CD8-positive, alpha-beta memory T cell (primary cell): ENCODE results near the gene PRRC2C. TPM values are rescaled to one million over a fixed set of nuclear protein-coding genes. Genes with fewer than 3 reads are reported as not detected.
"Not testable (repeated sequence)": the region's sequence is repeated elsewhere in the genome, so short reads cannot be mapped to it uniquely, and the experiment has no call there.

Experiments used
- CTCF ChIA-PET: fragments of 350-600 bp; sonication (Branson Sonifier 250); formaldehyde crosslinking; loops from one replicate; lab custom pipeline; 2021; ENCODE audit warnings: antibody characterized with exemption; lab: Charles Lee
- POLR2A ChIA-PET: fragments of 350-600 bp; sonication (Branson Sonifier 250); formaldehyde crosslinking; loops from one replicate; lab custom pipeline; 2021; ENCODE audit warnings: antibody characterized with exemption; lab: Charles Lee
- DNase-seq, 5 donors: peaks; one replicate each; pipeline versions ENCODE4 v3.0.0 to v3.0.0-alpha.2; 2020 to 2022; ENCODE audit warnings: mixed read lengths in 1 of 5
- H3K27ac ChIP-seq: one replicate; pipeline ENCODE4 v1.7.0; 2013; ENCODE audit warnings: low read depth, mild to moderate bottlenecking, low read length, moderate library complexity
- H3K27me3 ChIP-seq: 2 replicates; pipeline ENCODE4 v1.7.0; 2013; ENCODE audit warnings: low read length, mild to moderate bottlenecking; ENCODE audit not compliant: insufficient read depth, poor library complexity, severe bottlenecking
- H3K36me3 ChIP-seq: 2 replicates; pipeline ENCODE4 v1.7.0; 2013; ENCODE audit warnings: mild to moderate bottlenecking, low read length, moderate library complexity; ENCODE audit not compliant: insufficient read depth
- H3K4me1 ChIP-seq: 2 replicates; pipeline ENCODE4 v1.7.0; 2013; ENCODE audit warnings: mild to moderate bottlenecking, low read length, moderate library complexity; ENCODE audit not compliant: insufficient read depth
- H3K4me3 ChIP-seq: 2 replicates; pipeline ENCODE4 v1.7.0; 2013; ENCODE audit warnings: mild to moderate bottlenecking, low read length
- H3K9me3 ChIP-seq: 2 replicates; pipeline ENCODE4 v1.7.0; 2013; ENCODE audit warnings: mild to moderate bottlenecking, low read length
- H3K27ac Mint-ChIP-seq, 8 donors: one replicate each; pipeline ENCODE4 v1.8.0; 2020 to 2021; ENCODE audit warnings: mixed read lengths in 8 of 8, mild to moderate bottlenecking in 6 of 8, inconsistent platforms in 3 of 8, moderate library complexity in 3 of 8
- H3K27me3 Mint-ChIP-seq, 2 donors: one replicate each; pipeline ENCODE4 v1.8.0; 2020 to 2021; ENCODE audit warnings: mixed read lengths in 2 of 2, mild to moderate bottlenecking in 1 of 2, moderate library complexity in 1 of 2
- H3K36me3 Mint-ChIP-seq, 3 donors: one replicate each; pipeline ENCODE4 v1.8.0; 2020 to 2021; ENCODE audit warnings: mixed read lengths in 3 of 3, inconsistent platforms in 1 of 3, mild to moderate bottlenecking in 1 of 3
- H3K4me1 Mint-ChIP-seq, 3 donors: one replicate each; pipeline ENCODE4 v1.8.0; 2020 to 2021; ENCODE audit warnings: mixed read lengths in 3 of 3, inconsistent platforms in 1 of 3, mild to moderate bottlenecking in 1 of 3
- H3K4me3 Mint-ChIP-seq, 7 donors: one replicate each; pipeline ENCODE4 v1.8.0; 2020 to 2021; ENCODE audit warnings: mixed read lengths in 7 of 7, mild to moderate bottlenecking in 6 of 7, moderate library complexity in 4 of 7, inconsistent platforms in 2 of 7
- H3K9me3 Mint-ChIP-seq, 5 donors: one replicate each; pipeline ENCODE4 v1.8.0; 2020 to 2022; ENCODE audit warnings: mixed read lengths in 5 of 5, mild to moderate bottlenecking in 3 of 5, moderate library complexity in 2 of 5, inconsistent platforms in 1 of 5
- polyA plus RNA-seq: library from polyadenylated mRNA; unstranded; fragments of 300-500 nt; fragmentation: Illumina TruSeq; gene quantifications from one replicate; pipeline ENCODE4 v1.2.3, GENCODE V29; 2021
- total RNA-seq, 2 experiments: library from RNA; stranded (reverse); gene quantifications; one replicate each; pipeline ENCODE4 v1.2.3, GENCODE V29; 2021

The PRRC2C gene
- total and polyA plus RNA-seq, 3 experiments from 2014 or later, result 106 to 275 (median 262) TPM

DNA sequence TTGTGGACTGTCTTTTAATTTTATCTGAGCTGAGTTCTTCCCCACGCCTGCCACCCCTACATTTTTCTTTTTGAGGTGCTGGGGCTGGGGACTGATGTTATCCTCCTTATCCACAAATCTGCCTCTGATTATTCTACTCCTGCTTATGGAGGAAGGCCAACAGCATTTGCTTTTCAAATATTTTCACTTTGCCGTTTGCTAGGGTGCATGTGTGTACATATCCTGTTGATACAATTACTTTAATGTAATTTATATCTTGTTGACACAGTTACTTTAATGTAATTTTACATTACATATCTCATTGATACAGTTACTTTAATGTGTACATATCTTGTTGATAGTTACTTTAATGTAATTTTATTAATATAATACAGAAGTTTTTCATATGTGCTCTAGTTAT is 36.2 kb downstream of the PRRC2C start:
- no peaks in the 10 kb centered on the region for H3K27me3 Mint-ChIP-seq
- CTCF ChIA-PET, result no interaction called here
- Histone ChIP-seq H3K27me3 (no peaks in the 10 kb centered on the region), H3K36me3 (peaks cover 47% of the 10 kb centered on the region), H3K4me3 (no peak overlapping the region), H3K9me3 (no peaks in the 10 kb centered on the region), H3K27ac (no peak overlapping the region), H3K4me1 (no peaks in the 10 kb centered on the region)
- DNase-seq, result no peak
- no peaks in the 10 kb centered on the region for H3K9me3 Mint-ChIP-seq
- H3K4me3 Mint-ChIP-seq, result no peak overlapping the region
- peaks cover 14 to 18% (median 16%) of the 10 kb centered on the region in 3 donors for H3K4me1 Mint-ChIP-seq
- POLR2A ChIA-PET, result no interaction called here
- H3K36me3 Mint-ChIP-seq, result peaks cover 4 to 94% (median 23%) of the 10 kb centered on the region in 3 donors
- peak overlapping the region in 3 of 8 donors; percentile 21 to 56 (median 40) for H3K27ac Mint-ChIP-seq

DNA sequence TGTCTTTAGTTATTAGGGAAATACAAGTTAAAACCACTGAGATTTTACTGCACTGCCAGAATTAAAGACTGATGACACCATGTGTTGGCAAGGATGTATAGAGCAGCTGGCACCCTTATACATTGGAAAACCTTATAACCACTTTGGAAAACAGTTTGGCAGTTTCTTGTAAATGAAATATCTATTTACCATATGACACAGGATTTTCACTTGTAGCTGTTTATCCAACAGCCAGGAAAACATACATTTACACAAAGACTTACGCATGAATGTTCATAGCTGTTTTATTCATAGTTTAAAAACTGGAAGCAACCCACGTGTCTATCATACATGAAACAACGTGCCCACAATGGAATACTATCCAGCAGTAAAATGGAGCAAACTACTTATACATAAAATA is 45.3 kb downstream of the PRRC2C start:
- Histone ChIP-seq H3K4me3 (no peak overlapping the region), H3K27me3 (no peaks in the 10 kb centered on the region), H3K36me3 (peaks cover 44% of the 10 kb centered on the region), H3K4me1 (no peaks in the 10 kb centered on the region), H3K27ac (no peak overlapping the region), H3K9me3 (no peaks in the 10 kb centered on the region)
- Mint-ChIP-seq H3K27me3 (no peaks in the 10 kb centered on the region), H3K36me3 (peaks cover 25 to 89% (median 36%) of the 10 kb centered on the region in 3 donors), H3K4me1 (peaks cover 5 to 12% (median 10%) of the 10 kb centered on the region in 3 donors), H3K27ac (no peak overlapping the region), H3K9me3 (no peaks in the 10 kb centered on the region), H3K4me3 (no peak overlapping the region)
- ChIA-PET CTCF (interaction anchor here (1.6 to 1.9 kb wide), 2 partner anchors 16 to 217 kb away, joined by 4 read pairs; partner anchors contain the start of gene FMO4), POLR2A (no interaction called here)
- DNase-seq, result no peak

GRCh38 chr1:171532520-171532919 is 47.2 kb downstream of the PRRC2C start:
- no peak for DNase-seq
- Histone ChIP-seq H3K27ac (no peak overlapping the region), H3K4me1 (no peaks in the 10 kb centered on the region), H3K9me3 (no peaks in the 10 kb centered on the region), H3K27me3 (no peaks in the 10 kb centered on the region), H3K4me3 (no peak overlapping the region), H3K36me3 (peaks cover 57% of the 10 kb centered on the region)
- H3K27me3 Mint-ChIP-seq, result no peaks in the 10 kb centered on the region
- no peak overlapping the region for H3K4me3 Mint-ChIP-seq
- peaks cover 30 to 93% (median 39%) of the 10 kb centered on the region in 3 donors for H3K36me3 Mint-ChIP-seq
- CTCF ChIA-PET, result interaction anchor here (1.9 kb wide), 1 partner anchor 219 kb away, joined by 4 read pairs; the partner anchor contains the start of gene FMO4
- H3K27ac Mint-ChIP-seq, result peak overlapping the region in 3 of 8 donors; percentile 6 to 52 (median 43)
- H3K9me3 Mint-ChIP-seq, result no peaks in the 10 kb centered on the region
- peaks cover 5 to 12% (median 10%) of the 10 kb centered on the region in 3 donors for H3K4me1 Mint-ChIP-seq
- POLR2A ChIA-PET, result no interaction called here

DNA sequence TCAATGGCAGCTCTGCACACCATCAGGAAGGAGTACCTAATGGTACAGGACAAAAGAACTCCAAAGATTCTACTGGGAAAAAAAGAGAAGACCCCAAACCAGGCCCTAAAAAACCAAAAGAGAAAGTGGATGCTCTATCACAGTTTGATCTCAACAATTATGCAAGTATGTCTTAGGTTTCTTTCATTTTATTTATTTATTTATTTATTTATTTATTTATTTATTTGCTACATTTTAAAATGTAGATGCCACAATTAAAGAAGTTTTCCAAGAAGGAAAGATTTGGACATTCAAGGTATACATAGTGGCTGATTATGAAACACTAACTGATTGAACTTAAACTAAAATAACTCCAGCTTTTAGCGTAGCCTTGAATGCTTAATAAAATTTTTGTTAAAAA is 60.2 kb downstream of the PRRC2C start:
- H3K9me3 Mint-ChIP-seq, result no peaks in the 10 kb centered on the region
- Histone ChIP-seq H3K9me3 (no peaks in the 10 kb centered on the region), H3K36me3 (peaks cover 27% of the 10 kb centered on the region), H3K27ac (no peak overlapping the region), H3K27me3 (no peaks in the 10 kb centered on the region), H3K4me1 (no peaks in the 10 kb centered on the region), H3K4me3 (no peak overlapping the region)
- POLR2A ChIA-PET, result no interaction called here
- H3K36me3 Mint-ChIP-seq, result peaks cover 25 to 86% (median 28%) of the 10 kb centered on the region in 3 donors
- CTCF ChIA-PET, result no interaction called here
- peak overlapping the region in 1 of 8 donors; percentile 66 for H3K27ac Mint-ChIP-seq
- no peak for DNase-seq
- H3K4me1 Mint-ChIP-seq, result peaks cover 5 to 20% (median 18%) of the 10 kb centered on the region in 3 donors
- no peaks in the 10 kb centered on the region for H3K27me3 Mint-ChIP-seq
- no peak overlapping the region for H3K4me3 Mint-ChIP-seq

DNA sequence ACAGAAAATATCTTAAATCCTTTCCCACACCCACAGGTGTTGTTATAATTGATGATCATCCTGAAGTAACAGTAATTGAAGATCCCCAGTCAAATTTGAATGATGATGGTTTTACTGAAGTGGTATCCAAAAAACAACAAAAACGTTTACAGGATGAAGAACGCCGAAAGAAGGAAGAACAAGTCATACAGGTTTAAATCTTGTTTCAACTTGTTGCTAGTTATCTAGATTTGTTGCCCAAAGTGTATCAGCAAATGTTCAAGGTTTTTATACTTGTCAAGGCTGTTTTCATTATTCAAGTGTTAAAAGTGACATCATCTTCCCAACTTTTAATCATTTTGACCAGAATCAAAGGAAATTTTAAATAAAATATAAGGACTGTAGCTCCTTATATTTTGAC is 64.7 kb downstream of the PRRC2C start:
- peaks cover 8% of the 10 kb centered on the region for H3K36me3 ChIP-seq

DNA sequence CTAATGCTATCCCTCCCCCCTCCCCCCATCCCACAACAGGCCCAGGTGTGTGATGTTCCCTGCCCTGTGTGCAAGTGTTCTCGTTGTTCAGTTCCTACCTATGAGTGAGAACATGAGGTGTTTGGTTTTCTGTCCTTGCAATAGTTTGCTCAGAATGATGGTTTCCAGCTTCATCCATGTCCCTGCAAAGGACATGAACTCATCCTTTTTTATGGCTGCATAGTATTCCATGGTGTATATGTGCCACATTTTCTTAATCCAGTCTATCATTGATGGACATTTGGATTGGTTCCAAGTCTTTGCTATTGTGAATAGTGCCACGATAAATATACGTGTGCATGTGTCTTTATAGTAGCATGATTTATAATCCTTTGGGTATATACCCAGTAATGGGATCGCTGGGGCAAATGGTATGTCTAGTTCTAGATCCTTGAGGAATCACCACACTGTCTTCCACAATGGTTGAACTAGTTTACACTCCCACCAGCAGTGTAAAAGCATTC is 65.3 kb downstream of the PRRC2C start:
- H3K4me3 Mint-ChIP-seq, H3K27me3 ChIP-seq, CTCF ChIA-PET, H3K27me3 Mint-ChIP-seq, H3K4me3 ChIP-seq, H3K27ac ChIP-seq, POLR2A ChIA-PET, DNase-seq, H3K36me3 ChIP-seq, H3K27ac Mint-ChIP-seq, H3K9me3 ChIP-seq, H3K4me1 ChIP-seq, H3K9me3 Mint-ChIP-seq: not testable (repeated sequence)
- peaks cover 24 to 93% (median 38%) of the 10 kb centered on the region in 3 donors for H3K36me3 Mint-ChIP-seq
- H3K4me1 Mint-ChIP-seq, result peaks cover 35 to 39% (median 36%) of the 10 kb centered on the region in 3 donors

More for the DNA sequence above, 64.7 kb downstream of the PRRC2C start:
- CTCF ChIA-PET, result no interaction called here
- Histone ChIP-seq H3K27me3 (no peaks in the 10 kb centered on the region), H3K9me3 (no peaks in the 10 kb centered on the region), H3K4me1 (no peaks in the 10 kb centered on the region), H3K4me3 (no peak overlapping the region), H3K27ac (no peak overlapping the region)
- DNase-seq, result no peak
- Mint-ChIP-seq H3K4me3 (no peak overlapping the region), H3K27me3 (no peaks in the 10 kb centered on the region), H3K36me3 (peaks cover 28 to 92% (median 34%) of the 10 kb centered on the region in 3 donors), H3K9me3 (no peaks in the 10 kb centered on the region), H3K4me1 (peaks cover 33 to 43% (median 38%) of the 10 kb centered on the region in 3 donors), H3K27ac (peak overlapping the region in 1 of 8 donors; percentile 17)
- POLR2A ChIA-PET, result no interaction called here

DNA sequence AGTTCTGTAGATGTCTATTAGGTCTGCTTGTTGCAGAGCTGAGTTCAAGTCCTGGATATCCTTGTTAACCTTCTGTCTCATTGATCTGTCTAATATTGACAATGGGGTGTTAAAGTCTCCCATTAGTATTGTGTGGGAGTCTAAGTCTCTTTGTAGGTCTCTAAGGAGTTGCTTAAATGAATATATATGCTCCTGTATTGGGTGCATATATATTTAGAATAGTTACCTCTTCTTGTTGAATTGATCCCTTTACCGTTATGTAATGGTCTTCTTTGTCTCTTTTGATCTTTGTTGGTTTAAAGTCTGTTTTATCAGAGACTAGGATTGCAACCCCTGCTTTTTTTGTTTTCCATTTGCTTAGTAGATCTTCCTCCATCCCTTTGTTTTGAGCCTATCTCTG is 68.6 kb downstream of the PRRC2C start:
- H3K27me3 Mint-ChIP-seq, H3K4me3 ChIP-seq, H3K9me3 Mint-ChIP-seq, POLR2A ChIA-PET, H3K4me1 ChIP-seq, H3K27ac ChIP-seq, DNase-seq, CTCF ChIA-PET, H3K9me3 ChIP-seq, H3K27me3 ChIP-seq: not testable (repeated sequence)
- Mint-ChIP-seq H3K4me1 (peaks cover 40 to 43% (median 42%) of the 10 kb centered on the region in 3 donors), H3K27ac (peak overlapping the region in 5 of 8 donors; percentile 9 to 62 (median 36)), H3K4me3 (peak overlapping the region in 1 of 7 donors; percentile 6), H3K36me3 (peaks cover 38 to 99% (median 57%) of the 10 kb centered on the region in 3 donors)
- H3K36me3 ChIP-seq, result peaks cover 15% of the 10 kb centered on the region

GRCh38 chr1:171563675-171564074 is 78.3 kb downstream of the PRRC2C start:
- H3K27me3 Mint-ChIP-seq, result no peaks in the 10 kb centered on the region
- no peaks in the 10 kb centered on the region for H3K9me3 ChIP-seq
- ChIA-PET CTCF (no interaction called here), POLR2A (no interaction called here)
- H3K27me3 ChIP-seq, result no peaks in the 10 kb centered on the region
- no peaks in the 10 kb centered on the region for H3K4me1 ChIP-seq
- H3K4me1 Mint-ChIP-seq, result peaks cover 4 to 11% (median 10%) of the 10 kb centered on the region in 3 donors
- no peak overlapping the region for H3K27ac ChIP-seq
- DNase-seq, result no peak
- peaks cover 63% of the 10 kb centered on the region for H3K36me3 ChIP-seq
- no peaks in the 10 kb centered on the region for H3K9me3 Mint-ChIP-seq
- H3K27ac Mint-ChIP-seq, result no peak overlapping the region
- H3K4me3 ChIP-seq, result no peak overlapping the region
- H3K4me3 Mint-ChIP-seq, result no peak overlapping the region
- H3K36me3 Mint-ChIP-seq, result peaks cover 23 to 54% (median 34%) of the 10 kb centered on the region in 3 donors
